Measurements from ENCODE around the gene INO80E. TPM values are rescaled to one million over a fixed set of nuclear protein-coding genes. Genes with fewer than 3 reads are reported as not detected.

Gene INO80E
- total RNA-seq, 1 donor from 2014 or later: 106 TPM

DNA sequence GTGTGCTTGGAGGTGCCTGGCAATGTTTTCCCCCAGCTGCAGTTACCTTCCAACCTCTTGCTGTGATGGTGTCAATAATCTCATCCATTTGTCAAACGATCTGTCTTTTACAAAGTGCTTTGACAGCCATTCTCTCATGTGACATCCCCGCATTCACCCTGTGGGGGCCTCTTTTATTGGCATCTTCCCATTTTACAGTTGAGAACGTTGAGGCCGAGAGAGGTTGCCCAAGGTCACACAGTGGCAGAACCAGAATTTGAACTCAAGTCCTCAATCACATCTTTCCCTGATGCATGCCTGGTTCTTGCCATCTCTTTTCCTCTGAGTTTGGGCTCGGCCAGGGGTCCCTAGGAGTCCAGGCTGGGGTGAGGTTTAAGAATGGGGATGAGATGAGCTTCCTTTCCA is 20.9 kb upstream of the INO80E start:
- intact Hi-C loops (cut with micrococcal nuclease): no loop called here

DNA sequence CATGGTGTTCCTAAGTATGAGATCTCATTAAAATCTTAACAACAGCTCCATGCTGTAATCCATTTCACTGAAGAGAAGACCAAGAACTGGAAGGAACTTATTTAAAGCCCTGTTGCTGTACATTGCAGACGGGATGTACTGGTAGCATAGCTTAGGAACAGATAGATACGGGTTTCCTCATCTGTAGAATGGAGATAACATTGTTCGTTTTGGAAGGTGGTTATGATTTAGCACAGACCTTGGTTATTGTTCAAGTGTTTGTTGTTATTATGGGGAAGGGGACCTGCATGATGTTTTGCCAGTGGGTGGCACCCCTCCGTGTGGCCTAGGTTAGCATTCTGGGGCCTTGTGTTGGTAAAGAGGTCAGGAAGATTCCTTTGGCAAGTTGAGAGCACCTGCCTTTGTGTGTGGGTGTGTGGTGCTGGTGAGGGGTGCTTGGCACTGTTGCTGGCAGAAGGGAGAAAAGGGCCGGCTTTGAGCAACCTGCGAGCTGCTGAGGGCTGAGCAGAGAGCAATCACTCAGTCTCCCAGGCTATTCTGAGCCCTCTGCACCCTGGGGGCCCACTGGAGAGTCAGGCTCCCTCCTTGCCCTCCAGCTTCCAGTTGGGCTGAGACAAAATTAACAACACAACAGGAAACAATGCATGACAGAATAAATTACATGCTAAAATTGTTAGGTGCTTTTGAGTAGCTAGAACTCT is 20.1 kb upstream of the INO80E start:
- intact Hi-C loops (cut with micrococcal nuclease): no loop called here

DNA sequence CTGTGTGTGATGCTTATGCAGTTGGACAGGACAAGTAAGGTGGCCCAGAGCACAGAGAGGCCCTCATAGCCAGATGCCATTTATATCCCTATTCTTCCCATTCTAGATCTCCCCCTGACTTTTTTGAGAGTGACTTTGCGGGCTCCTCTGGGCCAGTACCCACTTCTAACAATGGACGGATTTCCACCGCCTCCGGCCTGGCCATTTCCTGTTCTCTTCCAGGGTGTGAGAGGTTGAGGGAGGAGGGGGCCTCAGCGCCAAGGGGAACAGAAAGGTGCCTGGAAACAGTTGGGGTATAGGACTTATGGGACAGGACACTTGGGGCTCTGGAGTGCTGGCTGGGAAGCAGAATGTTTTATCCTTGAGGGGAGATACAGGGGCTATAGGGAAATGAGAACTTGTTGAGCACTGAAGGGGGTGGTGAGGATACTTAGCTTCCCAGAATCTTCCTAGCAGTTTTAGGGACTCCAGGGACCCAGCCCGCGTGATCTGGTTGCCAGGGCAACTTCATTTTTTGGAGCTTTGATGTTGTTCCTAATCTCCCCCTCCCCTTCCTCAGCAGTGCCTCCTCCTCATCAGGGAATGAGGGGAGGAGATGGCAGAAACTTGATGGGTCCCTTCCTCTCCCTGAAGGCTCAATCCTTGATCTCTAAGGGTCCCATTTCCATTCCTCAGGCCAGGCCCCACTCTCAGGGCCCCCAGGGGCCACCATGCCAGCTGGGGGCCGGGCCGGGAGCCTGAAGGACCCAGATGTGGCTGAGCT is 18.8 kb upstream of the INO80E start:
- intact Hi-C loops (cut with micrococcal nuclease): no loop called here

DNA sequence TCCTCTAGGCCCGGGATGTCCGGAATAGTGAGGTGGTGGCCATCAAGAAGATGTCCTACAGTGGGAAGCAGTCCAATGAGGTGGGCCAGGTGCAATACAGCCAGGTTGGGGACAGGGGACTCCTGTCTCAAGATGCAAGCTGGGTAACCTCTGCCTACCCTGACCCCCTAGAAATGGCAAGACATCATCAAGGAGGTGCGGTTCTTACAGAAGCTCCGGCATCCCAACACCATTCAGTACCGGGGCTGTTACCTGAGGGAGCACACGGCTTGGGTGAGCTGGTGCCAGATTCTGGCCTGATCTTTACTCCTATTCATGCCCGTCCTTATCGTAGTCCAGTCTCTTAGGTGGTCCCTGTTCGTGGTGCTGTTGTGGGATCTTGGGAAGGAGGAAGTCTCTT is 18.0 kb upstream of the INO80E start:
- intact Hi-C loops (cut with micrococcal nuclease): no loop called here

DNA sequence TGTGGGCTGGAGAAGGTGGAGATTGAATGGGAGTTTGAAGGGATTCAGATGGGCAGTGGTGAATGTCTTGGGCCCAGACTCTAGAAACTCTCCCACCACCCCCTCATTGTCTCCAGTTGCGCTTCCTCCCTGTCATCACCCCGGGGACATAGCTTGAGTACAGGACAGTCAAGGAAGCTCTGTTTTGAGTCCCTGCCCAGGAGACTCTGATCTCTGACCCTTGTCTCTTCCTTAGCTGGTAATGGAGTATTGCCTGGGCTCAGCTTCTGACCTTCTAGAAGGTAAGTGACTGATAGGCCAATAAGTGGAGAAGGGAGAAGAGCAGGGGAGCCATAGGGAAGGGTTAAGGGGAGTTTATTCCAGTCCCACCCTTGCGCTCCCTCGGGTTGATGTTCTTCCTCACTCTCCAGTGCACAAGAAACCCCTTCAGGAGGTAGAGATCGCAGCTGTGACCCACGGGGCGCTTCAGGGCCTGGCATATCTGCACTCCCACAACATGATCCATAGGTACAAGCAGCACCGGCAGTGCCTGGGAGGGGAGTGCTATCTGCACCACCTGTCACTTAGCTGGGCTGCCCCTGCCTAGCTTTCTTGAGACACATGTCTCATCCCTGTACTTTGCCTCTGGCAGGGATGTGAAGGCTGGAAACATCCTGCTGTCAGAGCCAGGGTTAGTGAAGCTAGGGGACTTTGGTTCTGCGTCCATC is 17.3 kb upstream of the INO80E start:
- intact Hi-C loops (cut with micrococcal nuclease): no loop called here

DNA sequence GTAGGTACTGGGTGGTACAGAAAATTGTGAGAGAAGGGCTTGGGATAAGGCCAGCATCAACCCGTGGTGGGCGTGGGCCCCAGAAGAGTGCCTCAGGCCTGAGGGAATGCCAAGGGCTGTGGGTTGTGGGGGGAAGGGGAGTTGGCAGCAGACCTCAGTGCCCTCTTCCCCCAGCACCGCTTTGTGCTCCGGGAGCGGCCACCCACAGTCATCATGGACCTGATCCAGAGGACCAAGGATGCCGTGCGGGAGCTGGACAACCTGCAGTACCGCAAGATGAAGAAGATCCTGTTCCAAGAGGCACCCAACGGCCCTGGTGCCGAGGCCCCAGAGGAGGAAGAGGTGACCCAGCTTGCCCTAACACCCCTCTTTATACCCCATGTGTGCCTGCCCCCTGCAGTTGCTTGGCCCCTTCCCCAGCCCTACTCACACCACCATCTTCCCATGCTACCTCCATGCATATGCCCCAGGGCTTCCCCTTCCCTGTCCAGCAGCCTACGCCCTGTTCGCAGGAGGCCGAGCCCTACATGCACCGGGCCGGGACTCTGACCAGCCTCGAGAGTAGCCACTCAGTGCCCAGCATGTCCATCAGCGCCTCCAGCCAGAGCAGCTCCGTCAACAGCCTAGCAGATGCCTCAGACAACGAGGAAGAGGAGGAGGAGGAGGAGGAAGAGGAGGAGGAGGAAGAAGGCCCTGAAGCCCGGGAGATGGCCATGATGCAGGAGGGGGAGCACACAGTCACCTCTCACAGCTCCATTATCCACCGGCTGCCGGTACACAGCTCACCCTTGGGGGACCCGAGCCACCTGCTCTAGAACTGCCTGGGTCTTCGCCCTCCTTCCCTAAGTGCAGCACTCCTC is 13.3 kb upstream of the INO80E start:
- intact Hi-C loops (cut with micrococcal nuclease): no loop called here

DNA sequence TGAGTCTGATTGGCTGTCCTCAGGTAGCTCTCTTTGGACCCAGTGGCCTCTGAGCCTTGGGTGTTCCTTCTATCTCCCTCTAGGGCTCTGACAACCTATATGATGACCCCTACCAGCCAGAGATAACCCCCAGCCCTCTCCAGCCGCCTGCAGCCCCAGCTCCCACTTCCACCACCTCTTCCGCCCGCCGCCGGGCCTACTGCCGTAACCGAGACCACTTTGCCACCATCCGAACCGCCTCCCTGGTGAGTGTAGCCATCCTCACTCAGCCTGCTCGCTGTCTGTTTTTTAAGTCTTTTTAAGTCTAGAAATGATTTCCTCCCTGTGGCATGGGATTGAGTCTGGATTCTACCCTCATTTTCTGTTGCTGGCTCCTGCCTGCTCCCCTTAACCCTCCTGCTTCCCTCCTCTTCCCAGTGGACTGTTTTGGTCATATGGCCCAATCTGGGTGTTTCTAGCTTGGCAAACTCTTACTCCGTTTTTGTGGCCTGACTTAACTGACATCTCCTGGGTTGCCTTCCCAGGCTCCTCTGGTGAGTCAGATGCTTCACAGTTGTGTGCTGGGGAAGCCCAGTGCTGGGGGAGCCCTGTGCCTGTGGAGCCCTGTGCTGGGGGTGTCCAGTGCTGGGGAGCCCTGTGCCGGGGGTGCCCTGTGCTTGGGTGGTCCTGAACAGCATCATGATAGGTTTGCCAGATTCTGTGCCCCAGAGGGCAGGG is 12.5 kb upstream of the INO80E start:
- intact Hi-C loops (cut with micrococcal nuclease): no loop called here

DNA sequence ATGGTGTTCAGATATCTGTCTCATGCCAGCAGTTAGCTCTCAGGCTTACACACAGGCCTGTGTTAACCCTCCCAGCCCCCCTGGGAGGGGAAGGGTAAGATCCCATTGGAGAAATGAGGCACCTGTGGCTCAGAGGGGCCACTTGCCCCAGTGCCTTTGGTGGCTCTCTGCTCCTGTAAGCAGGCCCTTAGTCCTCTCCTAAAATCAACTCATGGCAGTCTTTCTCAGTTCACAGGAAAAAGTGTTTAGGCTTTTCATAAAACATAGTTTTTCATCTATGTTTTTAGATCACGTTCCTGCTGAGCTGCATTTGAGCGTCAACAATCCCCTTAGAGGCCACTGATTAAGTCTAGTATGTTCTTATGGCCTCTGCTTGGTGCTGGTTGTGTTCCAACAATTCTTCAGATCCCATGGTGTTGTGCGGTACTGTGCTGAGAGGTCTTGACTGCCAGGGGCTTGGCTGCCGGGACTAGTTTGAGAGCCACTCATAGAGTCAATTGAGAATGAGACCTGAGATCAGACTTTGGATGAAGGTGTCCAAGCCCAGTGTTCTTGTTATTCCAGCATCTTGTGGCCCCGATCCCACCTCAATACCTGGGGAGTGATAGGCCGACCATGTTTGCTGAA is 11.8 kb upstream of the INO80E start:
- intact Hi-C loops (cut with micrococcal nuclease): no loop called here

DNA sequence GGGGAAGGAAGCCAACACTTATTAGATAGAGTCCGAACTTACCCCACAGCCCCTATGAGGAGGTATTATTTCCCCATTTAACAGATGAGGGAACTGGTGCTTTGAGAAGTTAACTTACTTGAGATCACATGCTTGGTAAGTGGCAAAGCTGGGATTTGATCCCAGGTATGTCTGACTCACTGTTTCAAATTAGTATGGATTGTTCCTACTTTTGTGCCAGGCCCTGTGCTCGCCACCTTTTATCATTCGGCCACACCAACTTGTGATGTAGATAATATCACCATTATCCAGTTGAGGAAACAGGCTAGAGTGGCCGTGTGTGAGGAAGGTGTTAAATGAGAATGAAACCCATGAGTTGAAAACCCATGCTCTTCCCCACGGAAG is 11.3 kb upstream of the INO80E start:
- intact Hi-C loops (cut with micrococcal nuclease): no loop called here

DNA sequence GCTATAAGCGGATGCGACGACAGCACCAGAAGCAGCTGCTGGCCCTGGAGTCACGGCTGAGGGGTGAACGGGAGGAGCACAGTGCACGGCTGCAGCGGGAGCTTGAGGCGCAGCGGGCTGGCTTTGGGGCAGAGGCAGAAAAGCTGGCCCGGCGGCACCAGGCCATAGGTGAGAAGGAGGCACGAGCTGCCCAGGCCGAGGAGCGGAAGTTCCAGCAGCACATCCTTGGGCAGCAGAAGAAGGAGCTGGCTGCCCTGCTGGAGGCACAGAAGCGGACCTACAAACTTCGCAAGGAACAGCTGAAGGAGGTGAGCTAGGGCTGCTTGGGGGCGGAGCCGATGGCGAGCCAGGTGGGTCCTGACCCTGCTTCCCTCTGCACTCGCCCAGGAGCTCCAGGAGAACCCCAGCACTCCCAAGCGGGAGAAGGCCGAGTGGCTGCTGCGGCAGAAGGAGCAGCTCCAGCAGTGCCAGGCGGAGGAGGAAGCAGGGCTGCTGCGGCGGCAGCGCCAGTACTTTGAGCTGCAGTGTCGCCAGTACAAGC is 10.7 kb upstream of the INO80E start:
- intact Hi-C loops (cut with micrococcal nuclease): no loop called here

DNA sequence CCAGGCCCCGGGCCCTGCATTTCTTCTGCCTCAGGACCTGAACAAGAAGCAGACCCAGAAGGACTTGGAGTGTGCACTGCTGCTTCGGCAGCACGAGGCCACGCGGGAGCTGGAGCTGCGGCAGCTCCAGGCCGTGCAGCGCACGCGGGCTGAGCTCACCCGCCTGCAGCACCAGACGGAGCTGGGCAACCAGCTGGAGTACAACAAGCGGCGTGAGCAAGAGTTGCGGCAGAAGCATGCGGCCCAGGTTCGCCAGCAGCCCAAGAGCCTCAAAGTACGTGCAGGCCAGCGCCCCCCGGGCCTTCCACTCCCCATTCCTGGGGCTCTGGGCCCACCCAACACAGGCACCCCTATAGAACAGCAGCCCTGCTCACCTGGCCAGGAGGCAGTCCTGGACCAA is 9.8 kb upstream of the INO80E start:
- intact Hi-C loops (cut with micrococcal nuclease): no loop called here

DNA sequence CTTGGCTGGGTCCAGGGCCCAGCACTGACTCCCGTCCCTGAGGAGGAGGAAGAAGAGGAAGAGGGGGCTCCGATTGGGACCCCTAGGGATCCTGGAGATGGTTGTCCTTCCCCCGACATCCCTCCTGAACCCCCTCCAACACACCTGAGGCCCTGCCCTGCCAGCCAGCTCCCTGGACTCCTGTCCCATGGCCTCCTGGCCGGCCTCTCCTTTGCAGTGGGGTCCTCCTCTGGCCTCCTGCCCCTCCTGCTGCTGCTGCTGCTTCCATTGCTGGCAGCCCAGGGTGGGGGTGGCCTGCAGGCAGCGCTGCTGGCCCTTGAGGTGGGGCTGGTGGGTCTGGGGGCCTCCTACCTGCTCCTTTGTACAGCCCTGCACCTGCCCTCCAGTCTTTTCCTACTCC is 9.1 kb upstream of the INO80E start:
- intact Hi-C loops (cut with micrococcal nuclease): no loop called here

DNA sequence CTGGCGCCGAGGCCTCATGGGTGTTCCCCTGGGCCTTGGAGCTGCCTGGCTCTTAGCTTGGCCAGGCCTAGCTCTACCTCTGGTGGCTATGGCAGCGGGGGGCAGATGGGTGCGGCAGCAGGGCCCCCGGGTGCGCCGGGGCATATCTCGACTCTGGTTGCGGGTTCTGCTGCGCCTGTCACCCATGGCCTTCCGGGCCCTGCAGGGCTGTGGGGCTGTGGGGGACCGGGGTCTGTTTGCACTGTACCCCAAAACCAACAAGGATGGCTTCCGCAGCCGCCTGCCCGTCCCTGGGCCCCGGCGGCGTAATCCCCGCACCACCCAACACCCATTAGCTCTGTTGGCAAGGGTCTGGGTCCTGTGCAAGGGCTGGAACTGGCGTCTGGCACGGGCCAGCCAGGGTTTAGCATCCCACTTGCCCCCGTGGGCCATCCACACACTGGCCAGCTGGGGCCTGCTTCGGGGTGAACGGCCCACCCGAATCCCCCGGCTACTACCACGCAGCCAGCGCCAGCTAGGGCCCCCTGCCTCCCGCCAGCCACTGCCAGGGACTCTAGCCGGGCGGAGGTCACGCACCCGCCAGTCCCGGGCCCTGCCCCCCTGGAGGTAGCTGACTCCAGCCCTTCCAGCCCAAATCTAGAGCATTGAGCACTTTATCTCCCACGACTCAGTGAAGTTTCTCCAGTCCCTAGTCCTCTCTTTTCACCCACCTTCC is 8.5 kb upstream of the INO80E start:
- intact Hi-C loops (cut with micrococcal nuclease): no loop called here

DNA sequence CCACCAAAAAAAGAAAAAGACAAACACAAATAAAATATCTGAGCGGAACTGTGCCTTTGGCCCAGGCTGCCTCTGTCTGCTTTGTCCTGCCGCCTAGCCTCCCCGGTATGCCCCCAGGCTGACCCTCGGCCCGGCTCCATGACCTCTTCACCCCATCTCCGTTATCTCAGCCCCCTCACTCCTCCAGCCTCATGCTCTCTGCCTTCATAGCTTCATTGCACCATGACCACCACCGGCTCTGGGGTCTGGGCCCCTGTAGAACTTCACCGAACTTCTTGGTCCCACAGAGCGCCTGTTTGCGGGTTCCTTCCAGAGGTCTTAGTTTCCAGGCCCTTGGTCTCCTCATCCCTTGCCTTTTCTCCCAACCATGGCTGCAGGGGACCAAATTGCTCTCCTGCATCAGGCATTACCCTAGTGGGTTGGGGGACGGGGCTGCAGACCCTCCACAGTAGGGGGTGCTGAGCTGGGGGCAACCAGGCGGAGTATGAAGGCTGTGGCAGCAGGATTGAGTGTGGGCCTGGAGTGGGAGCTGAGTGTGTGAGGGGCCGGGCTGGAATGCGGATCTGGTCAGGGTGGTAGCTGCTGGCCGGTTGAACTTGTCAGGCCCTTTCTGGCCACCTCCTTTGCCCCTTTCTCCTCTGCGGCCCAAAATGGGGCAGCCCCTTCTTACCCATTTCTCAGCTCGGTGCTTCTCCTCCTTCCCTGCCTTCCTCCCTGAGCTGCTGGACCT is 7.5 kb upstream of the INO80E start:
- intact Hi-C loops (cut with micrococcal nuclease): no loop called here

DNA sequence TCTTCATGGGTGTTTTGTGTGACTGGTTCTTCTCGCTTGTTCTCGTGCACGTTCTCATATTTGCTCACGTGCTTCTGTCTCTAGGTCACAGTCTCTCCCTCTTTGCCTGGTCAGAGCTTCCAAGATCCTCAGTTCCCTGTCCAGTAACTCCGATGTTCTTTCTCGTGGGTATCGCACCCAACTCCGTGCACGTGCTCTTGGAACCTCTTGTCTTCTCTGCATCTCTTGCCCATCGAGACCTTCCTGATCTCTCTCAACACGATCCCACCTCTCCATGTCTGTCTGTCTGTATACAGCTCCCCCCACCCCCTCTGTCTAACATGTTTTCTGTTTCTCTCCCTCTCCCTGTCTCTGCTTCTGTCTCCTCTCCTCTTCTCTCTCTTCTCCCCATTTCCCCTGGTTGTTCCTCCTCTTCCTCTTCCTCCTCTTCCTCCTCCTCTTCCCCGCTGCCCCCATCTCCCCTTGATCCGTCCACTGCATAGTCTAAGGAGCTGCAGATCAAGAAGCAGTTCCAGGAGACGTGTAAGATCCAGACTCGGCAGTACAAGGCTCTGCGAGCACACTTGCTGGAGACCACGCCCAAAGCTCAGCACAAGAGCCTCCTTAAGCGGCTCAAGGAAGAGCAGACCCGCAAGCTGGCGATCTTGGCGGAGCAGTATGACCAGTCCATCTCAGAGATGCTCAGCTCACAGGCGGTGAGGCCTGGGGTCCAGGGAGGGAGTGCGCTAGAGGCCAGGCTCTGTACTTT is 6.8 kb upstream of the INO80E start:
- intact Hi-C loops (cut with micrococcal nuclease): no loop called here

DNA sequence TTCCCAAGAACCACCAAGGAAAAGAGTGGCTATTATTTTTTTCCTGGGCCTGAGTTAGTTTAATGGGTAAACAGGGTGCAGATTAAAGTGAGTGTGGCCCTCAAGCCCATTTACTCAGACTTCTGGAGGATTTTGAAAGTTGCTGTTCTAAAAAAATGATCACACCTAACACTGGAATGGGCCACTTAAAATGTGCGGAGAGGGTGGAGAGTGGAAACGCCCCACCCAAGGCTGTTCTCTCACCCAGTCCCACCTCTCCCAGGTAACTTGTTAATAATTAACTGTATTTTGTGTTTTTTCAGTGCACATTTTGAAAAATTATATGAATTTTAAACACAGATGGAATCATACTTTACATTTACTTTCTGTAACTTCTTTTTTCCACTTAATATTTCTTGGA is 6.0 kb upstream of the INO80E start:
- intact Hi-C loops (cut with micrococcal nuclease): no loop called here

DNA sequence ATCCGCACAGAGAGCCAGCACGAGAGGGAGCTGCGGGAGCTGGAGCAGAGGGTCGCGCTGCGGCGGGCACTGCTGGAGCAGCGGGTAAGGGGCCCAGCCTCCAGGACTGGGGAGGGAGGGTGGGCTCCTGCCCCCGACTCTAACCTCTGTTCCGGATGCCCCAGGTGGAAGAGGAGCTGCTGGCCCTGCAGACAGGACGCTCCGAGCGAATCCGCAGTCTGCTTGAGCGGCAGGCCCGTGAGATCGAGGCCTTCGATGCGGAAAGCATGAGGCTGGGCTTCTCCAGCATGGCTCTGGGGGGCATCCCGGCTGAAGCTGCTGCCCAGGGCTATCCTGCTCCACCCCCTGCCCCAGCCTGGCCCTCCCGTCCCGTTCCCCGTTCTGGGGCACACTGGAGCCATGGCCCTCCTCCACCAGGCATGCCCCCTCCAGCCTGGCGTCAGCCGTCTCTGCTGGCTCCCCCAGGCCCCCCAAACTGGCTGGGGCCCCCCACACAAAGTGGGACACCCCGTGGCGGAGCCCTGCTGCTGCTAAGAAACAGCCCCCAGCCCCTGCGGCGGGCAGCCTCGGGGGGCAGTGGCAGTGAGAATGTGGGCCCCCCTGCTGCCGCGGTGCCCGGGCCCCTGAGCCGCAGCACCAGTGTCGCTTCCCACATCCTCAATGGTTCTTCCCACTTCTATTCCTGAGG is 5.0 kb upstream of the INO80E start:
- intact Hi-C loops (cut with micrococcal nuclease): no loop called here

DNA sequence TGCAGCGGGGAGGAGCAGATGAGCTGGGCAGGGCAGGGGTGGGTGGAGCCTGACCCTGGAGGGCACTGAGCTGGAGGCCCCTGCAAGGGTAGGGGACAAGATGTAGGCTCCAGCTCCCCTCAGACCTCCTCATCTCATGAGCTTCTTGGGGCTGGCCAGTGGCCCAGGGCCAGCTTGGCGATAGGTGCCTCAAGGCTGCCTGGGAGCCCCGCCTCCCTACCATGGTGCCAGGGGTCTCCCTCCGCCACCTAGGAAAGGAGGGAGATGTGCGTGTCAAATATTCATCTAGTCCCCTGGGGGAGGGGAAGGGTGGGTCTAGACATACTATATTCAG is 4.5 kb upstream of the INO80E start:
- intact Hi-C loops (cut with micrococcal nuclease): no loop called here
